Activated naive CD8-positive, alpha-beta T cell treated with anti-CD3 and anti-CD28 coated beads, Interleukin-2, amount 50 U/mL, for 24 hours (primary cell): Measurements from ENCODE around the gene ZFP92.
"Not testable (repeated sequence)": the region's sequence is repeated elsewhere in the genome, so short reads cannot be mapped to it uniquely, and the experiment has no call there.

Source experiments
- ATAC-seq: fragments of 150-1000 bp; cut with Tn5 transposase; one replicate; pipeline ENCODE4 v1.10.0; 2021
- DNase-seq: peaks from one replicate; pipeline ENCODE4 v3.0.0; 2021
- H3K27ac Mint-ChIP-seq: one replicate; pipeline ENCODE4 v1.8.0; 2021; ENCODE audit warnings: mild to moderate bottlenecking, mixed read lengths
- H3K27me3 Mint-ChIP-seq: one replicate; pipeline ENCODE4 v1.8.0; 2021; ENCODE audit warnings: mixed read lengths
- H3K36me3 Mint-ChIP-seq: one replicate; pipeline ENCODE4 v1.8.0; 2021; ENCODE audit warnings: low read depth, mixed read lengths
- H3K4me1 Mint-ChIP-seq: one replicate; pipeline ENCODE4 v1.8.0; 2021; ENCODE audit warnings: mixed read lengths
- H3K4me3 Mint-ChIP-seq: one replicate; pipeline ENCODE4 v1.8.0; 2021; ENCODE audit warnings: mild to moderate bottlenecking, moderate library complexity, mixed read lengths
- H3K9me3 Mint-ChIP-seq: one replicate; pipeline ENCODE4 v1.8.0; 2021; ENCODE audit warnings: mixed read lengths

The ZFP92 gene

GRCh38 chrX:153396320-153397195, 14.7 kb upstream of the ZFP92 start:
- no peaks in the 10 kb centered on the region for H3K36me3 Mint-ChIP-seq
- H3K4me1 Mint-ChIP-seq, result no peaks in the 10 kb centered on the region
- H3K27me3 Mint-ChIP-seq, result no peaks in the 10 kb centered on the region
- no peak overlapping the region for H3K27ac Mint-ChIP-seq
- no peak overlapping the region for H3K4me3 Mint-ChIP-seq
- H3K9me3 Mint-ChIP-seq, result no peaks in the 10 kb centered on the region
- DNase-seq, result no peak
- ATAC-seq, result no peak

- no peaks in the 10 kb centered on the region for H3K36me3 Mint-ChIP-seq
- no peaks in the 10 kb centered on the region for H3K27me3 Mint-ChIP-seq
- no peaks in the 10 kb centered on the region for H3K4me1 Mint-ChIP-seq
- DNase-seq, result no peak
- no peak overlapping the region for H3K27ac Mint-ChIP-seq
- no peak for ATAC-seq
- no peaks in the 10 kb centered on the region for H3K9me3 Mint-ChIP-seq
- H3K4me3 Mint-ChIP-seq, result no peak overlapping the region
Observed at GRCh38 chrX:153397256-153397960, 13.9 kb upstream of the ZFP92 start.

- DNase-seq (no peak), ATAC-seq (no peak)
- Mint-ChIP-seq H3K4me1 (no peaks in the 10 kb centered on the region), H3K4me3 (no peak overlapping the region), H3K9me3 (no peaks in the 10 kb centered on the region), H3K27ac (no peak overlapping the region), H3K27me3 (no peaks in the 10 kb centered on the region), H3K36me3 (no peaks in the 10 kb centered on the region)
Observed at GRCh38 chrX:153398275-153398960, 12.9 kb upstream of the ZFP92 start.

GRCh38 chrX:153400146-153401132, 10.8 kb upstream of the ZFP92 start:
- Mint-ChIP-seq H3K4me3 (no peak overlapping the region), H3K27ac (no peak overlapping the region), H3K27me3 (no peaks in the 10 kb centered on the region), H3K36me3 (no peaks in the 10 kb centered on the region), H3K4me1 (no peaks in the 10 kb centered on the region), H3K9me3 (no peaks in the 10 kb centered on the region)
- peak; percentile 66 for DNase-seq
- peak; percentile 72 for ATAC-seq

- Mint-ChIP-seq H3K4me1 (no peaks in the 10 kb centered on the region), H3K4me3 (no peak within 1 kb of the TSS), H3K27me3 (no peaks in the 10 kb centered on the region), H3K27ac (no peak within 1 kb of the TSS), H3K9me3 (no peaks in the 10 kb centered on the region), H3K36me3 (no peaks in the 10 kb centered on the region)
- no peak for ATAC-seq
- no peak for DNase-seq
Observed at GRCh38 chrX:153401133-153401764, 10.0 kb upstream of the ZFP92 start, which contains the start of gene PNMA6E. PNMA6E (minus strand) TSS chrX:153401350; CDS start chrX:153398849, 2,501 bp downstream.

GRCh38 chrX:153404333-153404732, 6.9 kb upstream of the ZFP92 start:
- H3K27me3 Mint-ChIP-seq, H3K9me3 Mint-ChIP-seq, ATAC-seq: not testable (repeated sequence)

GRCh38 chrX:153405426-153405825, 5.8 kb upstream of the ZFP92 start:
- no peak overlapping the region for H3K4me3 Mint-ChIP-seq
- H3K27ac Mint-ChIP-seq, result no peak overlapping the region
- no peaks in the 10 kb centered on the region for H3K36me3 Mint-ChIP-seq
- no peaks in the 10 kb centered on the region for H3K9me3 Mint-ChIP-seq
- H3K27me3 Mint-ChIP-seq, result no peaks in the 10 kb centered on the region
- no peaks in the 10 kb centered on the region for H3K4me1 Mint-ChIP-seq
- ATAC-seq (no peak), DNase-seq (no peak)

More at GRCh38 chrX:153404333-153404732, 6.9 kb upstream of the ZFP92 start:
- H3K4me3 Mint-ChIP-seq, DNase-seq, H3K27ac Mint-ChIP-seq, H3K36me3 Mint-ChIP-seq, H3K4me1 Mint-ChIP-seq: not testable (repeated sequence)

GRCh38 chrX:153406011-153406410, 5.3 kb upstream of the ZFP92 start:
- no peak overlapping the region for H3K4me3 Mint-ChIP-seq
- H3K4me1 Mint-ChIP-seq, result peaks cover 2% of the 10 kb centered on the region
- no peaks in the 10 kb centered on the region for H3K9me3 Mint-ChIP-seq
- ATAC-seq (no peak), DNase-seq (no peak)
- no peaks in the 10 kb centered on the region for H3K27me3 Mint-ChIP-seq
- H3K27ac Mint-ChIP-seq, result no peak overlapping the region
- no peaks in the 10 kb centered on the region for H3K36me3 Mint-ChIP-seq

GRCh38 chrX:153406903-153407302, 4.4 kb upstream of the ZFP92 start:
- no peak for ATAC-seq
- H3K27ac Mint-ChIP-seq, result no peak overlapping the region

GRCh38 chrX:153407736-153408135, 3.5 kb upstream of the ZFP92 start:
- Mint-ChIP-seq H3K4me3 (no peak overlapping the region), H3K27me3 (no peaks in the 10 kb centered on the region), H3K36me3 (no peaks in the 10 kb centered on the region), H3K4me1 (peaks cover 8% of the 10 kb centered on the region), H3K9me3 (no peaks in the 10 kb centered on the region), H3K27ac (no peak overlapping the region)
- no peak for DNase-seq
- no peak for ATAC-seq

More at GRCh38 chrX:153406903-153407302, 4.4 kb upstream of the ZFP92 start:
- no peak overlapping the region for H3K4me3 Mint-ChIP-seq
- H3K27me3 Mint-ChIP-seq, result no peaks in the 10 kb centered on the region
- peaks cover 4% of the 10 kb centered on the region for H3K4me1 Mint-ChIP-seq
- DNase-seq, result no peak
- no peaks in the 10 kb centered on the region for H3K36me3 Mint-ChIP-seq
- no peaks in the 10 kb centered on the region for H3K9me3 Mint-ChIP-seq

- ATAC-seq, result no peak
- no peaks in the 10 kb centered on the region for H3K9me3 Mint-ChIP-seq
- no peak overlapping the region for H3K4me3 Mint-ChIP-seq
Observed at GRCh38 chrX:153408221-153408721, 3.0 kb upstream of the ZFP92 start.

GRCh38 chrX:153408871-153409351, 2.4 kb upstream of the ZFP92 start:
- H3K27ac Mint-ChIP-seq, result no peak overlapping the region
- H3K27me3 Mint-ChIP-seq, result no peaks in the 10 kb centered on the region
- no peaks in the 10 kb centered on the region for H3K9me3 Mint-ChIP-seq
- DNase-seq, result no peak
- no peak overlapping the region for H3K4me3 Mint-ChIP-seq
- H3K36me3 Mint-ChIP-seq, result no peaks in the 10 kb centered on the region
- peaks cover 8% of the 10 kb centered on the region for H3K4me1 Mint-ChIP-seq
- ATAC-seq, result no peak

More at GRCh38 chrX:153408221-153408721, 3.0 kb upstream of the ZFP92 start:
- no peaks in the 10 kb centered on the region for H3K27me3 Mint-ChIP-seq
- no peak overlapping the region for H3K27ac Mint-ChIP-seq
- H3K4me1 Mint-ChIP-seq, result peaks cover 8% of the 10 kb centered on the region
- H3K36me3 Mint-ChIP-seq, result no peaks in the 10 kb centered on the region
- no peak for DNase-seq

GRCh38 chrX:153409414-153410101, 1.7 kb upstream of the ZFP92 start:
- H3K4me3 Mint-ChIP-seq, result no peak overlapping the region
- no peaks in the 10 kb centered on the region for H3K9me3 Mint-ChIP-seq
- no peaks in the 10 kb centered on the region for H3K27me3 Mint-ChIP-seq
- no peak for ATAC-seq
- H3K27ac Mint-ChIP-seq, result no peak overlapping the region
- no peaks in the 10 kb centered on the region for H3K36me3 Mint-ChIP-seq
- DNase-seq, result no peak
- H3K4me1 Mint-ChIP-seq, result peaks cover 8% of the 10 kb centered on the region
